ENCODE data around the gene ELF5.

DNA sequence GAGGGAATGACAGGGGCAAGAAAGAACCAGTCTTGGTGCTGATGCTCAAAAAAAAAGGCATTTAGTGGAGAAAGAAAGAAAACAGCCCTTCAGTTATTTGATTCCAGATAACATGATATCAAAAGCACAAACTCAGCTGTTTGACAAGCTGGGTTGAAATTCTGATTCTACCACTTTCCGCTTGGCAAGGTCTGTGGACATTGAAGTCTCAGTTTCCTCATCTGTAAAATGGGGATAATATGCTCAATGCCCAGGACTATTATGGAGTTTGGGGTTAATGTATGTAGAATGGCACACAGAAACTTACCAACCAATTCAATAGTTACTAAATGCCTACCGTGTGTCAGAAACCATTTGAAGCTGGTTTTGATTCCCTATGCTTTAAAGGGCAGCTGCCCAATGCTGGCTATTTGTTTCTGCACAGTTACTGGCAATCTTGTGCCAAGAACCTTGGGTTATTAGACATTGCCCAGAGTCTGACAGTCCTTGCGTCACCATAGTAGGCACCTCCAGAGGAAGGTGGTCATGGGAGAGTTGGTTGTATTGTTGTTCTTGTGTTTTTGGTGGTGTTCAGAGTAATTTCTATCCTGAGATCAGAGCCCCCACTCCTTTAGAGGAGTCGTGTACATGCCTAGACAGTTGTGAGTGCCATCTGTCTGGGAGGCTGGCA is 19.5 kb downstream of the ELF5 start:
- TF ChIP-seq, protein P1, sequence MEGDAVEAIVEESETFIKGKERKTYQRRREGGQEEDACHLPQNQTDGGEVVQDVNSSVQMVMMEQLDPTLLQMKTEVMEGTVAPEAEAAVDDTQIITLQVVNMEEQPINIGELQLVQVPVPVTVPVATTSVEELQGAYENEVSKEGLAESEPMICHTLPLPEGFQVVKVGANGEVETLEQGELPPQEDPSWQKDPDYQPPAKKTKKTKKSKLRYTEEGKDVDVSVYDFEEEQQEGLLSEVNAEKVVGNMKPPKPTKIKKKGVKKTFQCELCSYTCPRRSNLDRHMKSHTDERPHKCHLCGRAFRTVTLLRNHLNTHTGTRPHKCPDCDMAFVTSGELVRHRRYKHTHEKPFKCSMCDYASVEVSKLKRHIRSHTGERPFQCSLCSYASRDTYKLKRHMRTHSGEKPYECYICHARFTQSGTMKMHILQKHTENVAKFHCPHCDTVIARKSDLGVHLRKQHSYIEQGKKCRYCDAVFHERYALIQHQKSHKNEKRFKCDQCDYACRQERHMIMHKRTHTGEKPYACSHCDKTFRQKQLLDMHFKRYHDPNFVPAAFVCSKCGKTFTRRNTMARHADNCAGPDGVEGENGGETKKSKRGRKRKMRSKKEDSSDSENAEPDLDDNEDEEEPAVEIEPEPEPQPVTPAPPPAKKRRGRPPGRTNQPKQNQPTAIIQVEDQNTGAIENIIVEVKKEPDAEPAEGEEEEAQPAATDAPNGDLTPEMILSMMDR (IDR thresholded peaks at IDR 0.05) = no peak
- TF ChIP-seq POLR2A (IDR thresholded peaks at IDR 0.05) (no peak), EP300 (IDR thresholded peaks at IDR 0.05) (no peak)
